Measurements from ENCODE around the gene EFCAB9.
"Not testable (repeated sequence)": the region's sequence is repeated elsewhere in the genome, so short reads cannot be mapped to it uniquely, and the experiment has no call there.

The EFCAB9 gene

DNA sequence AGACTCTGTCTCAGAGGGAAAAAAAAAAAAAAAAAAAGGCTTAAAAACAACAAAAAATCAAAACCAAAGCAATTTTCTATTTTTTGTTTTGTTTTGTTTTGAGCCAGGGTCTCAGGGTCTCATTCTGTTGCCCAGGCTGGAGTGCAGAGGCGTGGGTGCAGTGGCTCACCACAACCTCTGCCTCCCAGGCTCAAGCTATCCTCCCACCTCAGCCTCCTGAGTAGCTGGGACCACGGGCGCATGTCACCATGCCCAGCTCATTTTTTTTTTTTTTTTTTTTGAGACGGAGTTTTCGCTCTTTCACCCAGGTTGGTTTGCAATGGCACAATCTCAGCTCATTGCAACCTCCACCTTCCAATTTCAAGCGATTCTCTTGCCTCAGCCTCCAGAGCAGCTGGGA, 11.7 kb upstream of the EFCAB9 start:
- Histone ChIP-seq H3K4me1 (ENCODE audit: control insufficient read depth, insufficient read depth, low read length) (peaks cover 22% of the 10 kb centered on the region), H3K36me3 (ENCODE audit: control insufficient read depth, insufficient read depth, low read length) (no peaks in the 10 kb centered on the region), H3K9ac (ENCODE audit: low read length) (no peak overlapping the region), H3K4me3 (ENCODE audit: low read length) (no peak overlapping the region), H3K27me3 (ENCODE audit: control insufficient read depth, insufficient read depth, low read length) (no peaks in the 10 kb centered on the region), H3K9me3 (ENCODE audit: control insufficient read depth, low read length) (no peaks in the 10 kb centered on the region)

DNA sequence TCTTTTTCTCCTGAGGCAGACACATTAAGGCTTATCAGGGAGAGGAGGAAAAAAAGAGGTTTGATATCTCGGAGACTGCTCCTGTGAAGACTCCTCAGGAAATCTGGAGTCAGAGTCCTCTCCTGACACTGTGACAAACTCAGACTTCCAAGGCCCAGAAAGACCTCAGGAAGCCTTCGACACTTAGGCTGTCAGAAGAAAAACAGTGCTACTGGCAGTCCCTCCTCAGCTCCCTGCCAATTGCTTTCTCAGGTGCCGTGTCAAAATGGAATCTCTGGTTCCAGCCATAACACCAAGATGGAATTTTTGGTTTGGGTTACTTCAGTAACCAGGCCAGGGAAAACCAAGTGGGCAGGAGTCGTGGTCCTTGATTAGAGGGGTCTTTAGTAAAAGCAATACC, 10.1 kb upstream of the EFCAB9 start:
- Histone ChIP-seq H3K4me1 (ENCODE audit: control insufficient read depth, insufficient read depth, low read length) (peaks cover 11% of the 10 kb centered on the region), H3K9ac (ENCODE audit: low read length) (no peak overlapping the region), H3K9me3 (ENCODE audit: control insufficient read depth, low read length) (no peaks in the 10 kb centered on the region), H3K36me3 (ENCODE audit: control insufficient read depth, insufficient read depth, low read length) (no peaks in the 10 kb centered on the region), H3K27me3 (ENCODE audit: control insufficient read depth, insufficient read depth, low read length) (no peaks in the 10 kb centered on the region), H3K4me3 (ENCODE audit: low read length) (no peak overlapping the region)

DNA sequence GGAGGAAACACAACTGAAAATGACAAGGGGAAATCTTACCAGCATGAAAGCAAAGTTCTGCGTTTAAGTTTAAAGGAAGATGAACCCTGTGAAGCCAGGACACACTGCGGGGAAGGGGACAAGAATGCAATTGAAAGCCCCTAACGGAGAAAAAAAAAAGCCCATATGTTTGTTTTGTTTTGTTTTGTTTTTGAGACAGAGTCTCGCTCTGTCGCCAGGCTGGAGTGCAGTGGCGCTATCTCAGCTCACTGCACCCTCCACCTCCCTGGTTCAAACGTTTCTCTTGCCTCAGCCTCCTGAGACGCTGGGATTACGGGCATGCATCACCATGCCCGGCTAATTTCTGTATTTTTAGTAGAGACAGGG, 8.9 kb upstream of the EFCAB9 start:
- no peaks in the 10 kb centered on the region for H3K36me3 ChIP-seq (ENCODE audit: control insufficient read depth, insufficient read depth, low read length)
- H3K9me3 ChIP-seq (ENCODE audit: control insufficient read depth, low read length) = no peaks in the 10 kb centered on the region
- no peaks in the 10 kb centered on the region for H3K27me3 ChIP-seq (ENCODE audit: control insufficient read depth, insufficient read depth, low read length)
- no peak overlapping the region for H3K9ac ChIP-seq (ENCODE audit: low read length)
- peaks cover 9% of the 10 kb centered on the region for H3K4me1 ChIP-seq (ENCODE audit: control insufficient read depth, insufficient read depth, low read length)
- H3K4me3 ChIP-seq (ENCODE audit: low read length) = no peak overlapping the region

DNA sequence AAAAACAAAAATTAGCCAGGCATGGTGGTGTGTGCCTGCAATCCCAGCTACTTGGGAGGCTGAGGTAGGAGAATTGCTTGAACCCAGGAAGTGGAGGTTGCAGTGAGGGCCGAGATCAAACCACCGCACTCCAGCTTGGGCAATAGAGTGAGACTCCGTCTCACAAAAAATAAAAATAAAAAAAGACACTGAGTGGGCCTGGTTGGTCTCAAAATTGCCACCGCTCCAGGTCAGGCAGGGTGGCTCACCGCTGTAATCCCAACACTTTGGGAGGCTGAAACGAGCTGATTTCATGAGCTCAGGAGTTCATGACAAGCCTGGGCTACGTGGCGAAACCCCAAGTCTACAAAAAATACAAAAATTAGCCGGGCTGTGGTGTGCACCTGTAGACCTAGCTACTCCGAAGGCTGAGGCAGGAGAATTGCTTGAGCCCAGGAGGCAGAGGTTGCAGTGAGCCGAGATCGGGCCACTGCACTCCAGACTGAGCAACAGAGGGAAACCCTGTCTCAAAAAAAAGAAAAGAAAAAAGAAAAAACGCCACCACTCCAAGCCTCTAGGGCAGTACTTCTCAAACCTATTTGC, 7.8 kb upstream of the EFCAB9 start:
- H3K4me3 ChIP-seq (ENCODE audit: low read length) = no peak overlapping the region
- peaks cover 9% of the 10 kb centered on the region for H3K4me1 ChIP-seq (ENCODE audit: control insufficient read depth, insufficient read depth, low read length)

DNA sequence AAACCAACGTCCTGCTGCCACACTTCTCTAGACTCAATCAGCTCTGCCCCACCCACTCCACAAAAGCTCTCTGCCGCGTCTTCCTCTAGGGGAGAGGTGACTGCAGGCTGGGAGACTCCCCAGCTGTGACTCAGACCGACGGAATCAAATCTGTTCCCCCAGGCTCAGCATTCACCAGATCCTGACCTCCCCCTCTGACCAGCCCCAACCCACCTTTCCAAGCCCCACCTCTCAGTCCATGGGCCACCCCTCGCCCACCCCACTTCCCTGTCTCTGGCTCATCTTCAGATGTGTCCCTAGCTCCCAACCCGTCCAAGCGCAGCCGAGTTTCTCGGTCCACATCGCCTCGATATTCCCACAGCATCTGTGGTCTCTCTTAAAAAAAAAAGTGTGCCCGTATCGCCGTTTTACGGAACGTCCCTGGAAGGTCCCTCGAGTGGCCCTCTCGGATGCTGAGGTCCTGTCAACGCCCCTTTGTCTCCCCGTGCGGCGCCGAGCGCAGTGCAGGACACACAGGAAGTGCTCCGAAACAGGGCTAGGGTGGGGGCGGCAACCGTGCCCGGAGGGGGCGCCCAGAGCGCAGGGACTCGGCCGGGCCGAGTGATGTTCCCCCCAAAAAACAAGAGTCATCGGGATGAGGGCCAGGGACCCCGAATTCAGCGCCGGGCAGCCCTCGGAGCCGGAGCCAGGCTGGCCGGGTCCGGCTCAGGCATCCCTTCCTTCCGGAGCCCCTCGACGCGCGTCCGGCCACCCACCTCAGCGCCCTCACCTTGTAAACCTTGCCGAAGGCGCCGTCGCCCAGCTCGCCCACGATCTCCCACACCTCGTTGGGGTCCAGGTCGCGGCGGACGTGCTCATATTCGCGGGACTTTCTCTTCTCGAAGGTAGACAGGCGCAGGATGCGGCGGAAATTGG, 6.6 kb upstream of the EFCAB9 start:
- H3K4me1 ChIP-seq (ENCODE audit: control insufficient read depth, insufficient read depth, low read length) = peaks cover 9% of the 10 kb centered on the region
- peak overlapping the region; percentile 86 for H3K9ac ChIP-seq (ENCODE audit: low read length)
- peak overlapping the region; percentile 86 for H3K4me3 ChIP-seq (ENCODE audit: low read length)
- no peaks in the 10 kb centered on the region for H3K9me3 ChIP-seq (ENCODE audit: control insufficient read depth, low read length)
- no peaks in the 10 kb centered on the region for H3K27me3 ChIP-seq (ENCODE audit: control insufficient read depth, insufficient read depth, low read length)
- H3K36me3 ChIP-seq (ENCODE audit: control insufficient read depth, insufficient read depth, low read length) = no peaks in the 10 kb centered on the region

More for the DNA sequence above, 7.8 kb upstream of the EFCAB9 start:
- H3K9ac ChIP-seq (ENCODE audit: low read length) = peak overlapping the region; percentile 86
- no peaks in the 10 kb centered on the region for H3K9me3 ChIP-seq (ENCODE audit: control insufficient read depth, low read length)
- no peaks in the 10 kb centered on the region for H3K36me3 ChIP-seq (ENCODE audit: control insufficient read depth, insufficient read depth, low read length)
- H3K27me3 ChIP-seq (ENCODE audit: control insufficient read depth, insufficient read depth, low read length) = no peaks in the 10 kb centered on the region

DNA sequence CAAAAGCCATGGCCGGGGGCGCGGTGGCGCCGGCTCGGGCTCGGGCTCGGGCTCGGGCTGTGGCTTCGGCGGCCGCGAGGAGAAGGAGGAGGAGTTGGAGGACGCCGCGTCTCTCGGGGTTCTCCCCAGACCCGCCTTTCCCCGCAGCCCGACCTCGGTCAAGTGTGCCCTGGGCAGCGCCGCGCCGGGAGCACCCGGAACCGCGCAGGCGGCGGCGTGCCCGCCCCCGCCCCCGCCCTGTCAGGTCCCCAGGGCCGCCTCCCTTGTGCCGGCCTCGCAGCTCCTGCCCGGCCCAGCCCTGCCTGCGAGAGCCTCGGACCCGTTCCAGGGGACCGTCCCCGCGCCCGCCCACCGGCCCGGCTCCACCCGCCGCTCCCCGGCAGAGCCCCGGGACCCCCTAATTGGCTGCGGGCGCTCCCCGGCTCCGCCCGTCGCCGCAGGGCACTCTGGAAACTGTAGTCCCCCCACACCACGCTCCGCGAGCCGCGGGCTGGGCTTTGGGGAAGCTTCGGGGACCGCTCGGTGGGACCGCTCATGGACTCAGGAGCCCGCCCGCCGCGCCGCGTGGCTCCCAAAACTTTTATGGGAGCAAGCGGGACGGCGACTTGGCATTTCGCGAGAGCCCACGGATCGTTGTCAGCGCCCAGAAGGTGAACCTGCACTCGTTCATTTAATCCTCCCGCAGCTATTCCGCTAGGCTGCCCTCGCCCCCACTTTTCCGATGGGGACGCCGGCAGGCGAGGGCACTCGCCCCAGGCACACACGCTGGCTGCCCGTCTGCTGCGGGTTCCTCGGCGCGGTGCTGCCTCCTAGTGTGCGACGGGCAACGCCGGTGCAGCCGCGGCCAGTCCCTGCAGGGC, 5.7 kb upstream of the EFCAB9 start, which contains the start of gene STK10:
Gene STK10, minus strand, starts transcription at position 192 of the 860 bp plus-strand sequence. Its CDS starts 182 bp downstream, at position 10.
- Histone ChIP-seq H3K4me1 (ENCODE audit: control insufficient read depth, insufficient read depth, low read length) (peaks cover 9% of the 10 kb centered on the region), H3K9me3 (ENCODE audit: control insufficient read depth, low read length) (no peaks in the 10 kb centered on the region), H3K36me3 (ENCODE audit: control insufficient read depth, insufficient read depth, low read length) (no peaks in the 10 kb centered on the region), H3K27me3 (ENCODE audit: control insufficient read depth, insufficient read depth, low read length) (no peaks in the 10 kb centered on the region), H3K9ac (ENCODE audit: low read length) (peak within 1 kb of the TSS; percentile 86), H3K4me3 (ENCODE audit: low read length) (peak within 1 kb of the TSS; percentile 86)

DNA sequence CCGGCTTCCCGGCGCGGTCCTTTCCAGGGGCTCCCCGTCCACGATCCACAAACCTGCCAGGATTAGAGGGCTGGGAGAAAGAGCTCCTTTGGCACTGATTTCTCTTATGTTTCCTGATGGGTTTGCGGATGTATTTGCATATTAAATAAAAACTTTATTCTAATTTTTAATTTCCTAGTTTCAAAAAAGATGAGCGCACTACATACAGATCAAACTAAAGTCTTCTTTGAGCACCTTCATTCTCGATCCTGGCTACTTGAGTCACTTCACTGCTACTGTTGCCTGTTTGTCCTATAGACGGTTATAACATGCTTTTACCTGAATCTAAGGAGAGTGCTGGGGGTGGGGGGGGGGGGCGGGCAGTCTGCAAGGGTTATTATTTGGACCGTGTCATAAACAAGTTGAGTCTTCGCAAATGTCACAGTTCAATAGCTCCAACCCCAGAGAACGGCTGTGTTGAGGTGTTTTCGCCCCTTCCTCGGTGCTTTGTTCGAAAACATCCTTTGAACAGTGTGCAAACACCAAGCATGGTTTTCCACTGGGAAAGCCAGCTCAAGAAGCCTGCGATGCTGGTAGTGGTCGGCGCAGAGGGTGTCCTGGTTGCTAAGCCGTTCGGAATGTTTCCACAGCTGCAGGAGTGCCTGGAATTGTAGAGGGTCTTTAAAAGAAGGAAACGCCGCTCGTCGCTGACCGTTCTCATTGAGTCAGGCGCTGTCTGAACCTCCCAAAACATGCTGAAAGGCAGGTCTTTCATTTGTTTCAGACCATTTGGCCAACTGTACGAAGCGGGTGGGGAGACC, 4.9 kb upstream of the EFCAB9 start:
- Histone ChIP-seq H3K9me3 (ENCODE audit: control insufficient read depth, low read length) (no peaks in the 10 kb centered on the region), H3K9ac (ENCODE audit: low read length) (no peak overlapping the region), H3K4me1 (ENCODE audit: control insufficient read depth, insufficient read depth, low read length) (peaks cover 9% of the 10 kb centered on the region), H3K4me3 (ENCODE audit: low read length) (no peak overlapping the region), H3K27me3 (ENCODE audit: control insufficient read depth, insufficient read depth, low read length) (no peaks in the 10 kb centered on the region), H3K36me3 (ENCODE audit: control insufficient read depth, insufficient read depth, low read length) (no peaks in the 10 kb centered on the region)

DNA sequence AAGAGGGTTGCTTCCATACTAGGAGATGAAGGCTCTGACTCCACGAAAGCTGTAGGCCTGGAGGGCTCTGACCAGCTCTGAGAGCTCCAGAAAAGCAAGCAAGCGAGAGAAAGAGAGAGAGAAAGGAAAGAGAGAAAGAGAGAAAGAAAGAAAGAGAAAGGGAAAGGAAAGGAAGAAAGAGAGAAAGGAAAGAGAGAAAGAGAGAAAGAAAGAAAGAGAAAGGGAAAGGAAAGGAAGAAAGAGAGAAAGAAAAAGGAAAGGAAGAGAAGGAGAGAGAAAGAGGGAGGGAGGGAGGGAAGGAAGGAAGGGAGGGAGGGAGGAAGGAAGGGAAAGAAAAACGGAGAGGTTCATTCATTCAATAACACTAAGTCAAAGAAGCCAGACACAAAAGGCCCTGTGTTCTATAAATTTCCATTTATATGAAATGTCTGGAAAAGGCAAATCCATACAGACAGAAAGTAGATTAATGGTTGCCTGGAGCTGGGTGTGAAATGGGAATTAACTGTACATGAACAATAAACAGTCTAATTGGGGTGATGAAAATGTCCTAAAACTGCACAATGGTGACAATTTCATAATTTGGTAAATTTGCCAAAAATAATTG, 4.2 kb upstream of the EFCAB9 start:
- H3K9ac ChIP-seq (ENCODE audit: low read length) = no peak overlapping the region
- no peaks in the 10 kb centered on the region for H3K27me3 ChIP-seq (ENCODE audit: control insufficient read depth, insufficient read depth, low read length)
- no peak overlapping the region for H3K4me3 ChIP-seq (ENCODE audit: low read length)
- H3K36me3 ChIP-seq (ENCODE audit: control insufficient read depth, insufficient read depth, low read length) = no peaks in the 10 kb centered on the region
- H3K9me3 ChIP-seq (ENCODE audit: control insufficient read depth, low read length) = no peaks in the 10 kb centered on the region
- peaks cover 9% of the 10 kb centered on the region for H3K4me1 ChIP-seq (ENCODE audit: control insufficient read depth, insufficient read depth, low read length)

DNA sequence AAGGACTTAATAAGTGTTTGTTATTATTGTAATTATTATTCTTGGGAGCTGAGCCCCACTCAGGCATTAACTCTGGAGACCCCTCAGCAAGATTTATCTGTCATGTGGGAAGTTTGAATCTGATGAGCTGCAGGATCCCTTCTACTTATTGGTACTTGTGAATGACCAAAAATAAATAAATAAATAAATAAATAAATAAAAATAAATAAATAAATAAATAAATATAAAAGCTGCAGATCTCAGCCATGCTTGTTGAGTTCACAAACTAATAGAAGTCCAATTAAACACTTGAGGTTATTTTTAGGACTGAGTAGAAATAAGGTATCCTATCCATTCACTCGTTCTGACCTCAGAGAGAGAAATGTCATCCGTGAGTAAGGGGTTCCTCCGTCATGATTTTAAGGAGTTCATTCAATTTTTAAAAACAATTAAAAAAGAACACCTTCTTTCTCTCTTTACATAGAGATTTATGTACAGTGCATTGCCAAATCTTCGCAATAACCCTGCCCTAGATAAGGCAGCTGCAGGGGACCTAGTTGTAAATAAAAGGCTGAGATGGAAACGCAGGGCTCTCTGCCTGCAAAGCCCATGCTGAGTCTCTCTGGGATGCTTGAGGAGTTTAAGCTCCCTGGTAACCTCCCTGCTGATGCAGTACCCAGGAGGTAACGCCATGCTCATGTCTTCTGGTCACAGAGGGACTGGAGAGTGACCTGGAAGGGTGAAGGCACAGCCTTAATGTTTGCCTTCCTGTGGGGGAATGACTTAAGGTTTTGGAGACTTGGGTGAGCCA, 1.2 kb downstream of the EFCAB9 start:
- H3K9me3 ChIP-seq (ENCODE audit: control insufficient read depth, low read length) = no peaks in the 10 kb centered on the region
- H3K27me3 ChIP-seq (ENCODE audit: control insufficient read depth, insufficient read depth, low read length) = no peaks in the 10 kb centered on the region

DNA sequence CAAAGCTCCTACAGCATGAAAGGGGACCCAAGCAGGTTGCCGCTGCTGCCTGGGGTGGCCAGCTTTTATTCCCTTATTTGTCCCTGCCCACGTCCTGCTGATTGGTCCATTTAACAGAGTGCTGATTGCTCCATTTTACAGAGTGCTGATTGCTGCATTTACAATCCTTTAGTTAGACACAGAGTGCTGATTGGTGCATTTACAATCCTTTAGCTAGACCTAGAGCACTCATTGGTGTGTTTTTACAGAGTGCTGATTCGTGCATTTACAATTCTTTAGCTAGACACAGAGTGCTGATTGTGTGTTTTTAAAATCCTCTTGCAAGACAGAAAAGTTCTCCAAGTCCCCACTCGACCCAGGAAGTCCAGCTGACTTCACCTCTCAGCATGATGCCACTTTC, 3.8 kb downstream of the EFCAB9 start:
- not testable (repeated sequence) for H3K4me3 ChIP-seq (ENCODE audit: low read length); H3K4me1 ChIP-seq (ENCODE audit: control insufficient read depth, insufficient read depth, low read length); H3K9ac ChIP-seq (ENCODE audit: low read length); H3K36me3 ChIP-seq (ENCODE audit: control insufficient read depth, insufficient read depth, low read length); H3K9me3 ChIP-seq (ENCODE audit: control insufficient read depth, low read length); H3K27me3 ChIP-seq (ENCODE audit: control insufficient read depth, insufficient read depth, low read length)

More for the DNA sequence above, 1.2 kb downstream of the EFCAB9 start:
- H3K4me1 ChIP-seq (ENCODE audit: control insufficient read depth, insufficient read depth, low read length) = no peaks in the 10 kb centered on the region
- H3K4me3 ChIP-seq (ENCODE audit: low read length) = no peak overlapping the region
- H3K36me3 ChIP-seq (ENCODE audit: control insufficient read depth, insufficient read depth, low read length) = no peaks in the 10 kb centered on the region
- H3K9ac ChIP-seq (ENCODE audit: low read length) = no peak overlapping the region

Measured in mucosa of stomach (tissue), 1 donor.